ENCODE data around the gene KRT222. TPM values are rescaled to one million over a fixed set of nuclear protein-coding genes. Genes with fewer than 3 reads are reported as not detected.
A peak's percentile ranks its signal among the peaks of the same experiment; 100 is the strongest.

Gene KRT222
- polyA plus RNA-seq, 4 donors: 0.09 to 0.27 (median 0.21) TPM; not detected in 1

- DNase-seq (ENCODE audit: low read depth in 4 of 4, low spot score in 3 of 4): no peak
These were observed 5.1 kb downstream of the KRT222 start for GRCh38 chr17:40659911-40660310.

GRCh38 chr17:40658396-40658795 lies 6.6 kb downstream of the KRT222 start:
- no peak for DNase-seq (ENCODE audit: low read depth in 4 of 4, low spot score in 3 of 4)

GRCh38 chr17:40651939-40652338 lies 13.0 kb downstream of the KRT222 start:
- no peak for DNase-seq (ENCODE audit: low read depth in 4 of 4, low spot score in 3 of 4)

- DNase-seq (ENCODE audit: low read depth in 4 of 4, low spot score in 3 of 4): peak in 1 of 4 donors; percentile 5
These were observed 16.5 kb downstream of the KRT222 start for GRCh38 chr17:40648384-40648968.

GRCh38 chr17:40647624-40648383 lies 17.2 kb downstream of the KRT222 start, which contains the start of gene SMARCE1:
SMARCE1 (minus strand) TSS chr17:40647818; CDS start chr17:40645802, 2,016 bp downstream.
- peak; percentile 66 to 83 (median 72) for DNase-seq (ENCODE audit: low read depth in 4 of 4, low spot score in 3 of 4)

GRCh38 chr17:40646791-40647623 lies 18.0 kb downstream of the KRT222 start:
- peak in 1 of 4 donors; percentile 9 for DNase-seq (ENCODE audit: low read depth in 4 of 4, low spot score in 3 of 4)

- no peak for DNase-seq (ENCODE audit: low read depth in 4 of 4, low spot score in 3 of 4)
These were observed 19.0 kb downstream of the KRT222 start for GRCh38 chr17:40645943-40646342.

- DNase-seq (ENCODE audit: low read depth in 4 of 4, low spot score in 3 of 4): no peak
These were observed 19.7 kb downstream of the KRT222 start for GRCh38 chr17:40645291-40645690.

- DNase-seq (ENCODE audit: low read depth in 4 of 4, low spot score in 3 of 4): no peak
These were observed 27.0 kb downstream of the KRT222 start for GRCh38 chr17:40637931-40638330.

GRCh38 chr17:40633871-40634270 lies 31.1 kb downstream of the KRT222 start:
- DNase-seq (ENCODE audit: low read depth in 4 of 4, low spot score in 3 of 4): no peak

GRCh38 chr17:40632216-40632615 lies 32.8 kb downstream of the KRT222 start:
- DNase-seq (ENCODE audit: low read depth in 4 of 4, low spot score in 3 of 4): no peak

- DNase-seq (ENCODE audit: low read depth in 4 of 4, low spot score in 3 of 4): no peak
These were observed 35.1 kb downstream of the KRT222 start for GRCh38 chr17:40629842-40630241.

- no peak for DNase-seq (ENCODE audit: low read depth in 4 of 4, low spot score in 3 of 4)
These were observed 39.7 kb downstream of the KRT222 start for GRCh38 chr17:40625311-40625710.

GRCh38 chr17:40623419-40624210 lies 41.4 kb downstream of the KRT222 start:
- DNase-seq (ENCODE audit: low read depth in 4 of 4, low spot score in 3 of 4): no peak

- no peak for DNase-seq (ENCODE audit: low read depth in 4 of 4, low spot score in 3 of 4)
These were observed 42.5 kb downstream of the KRT222 start for GRCh38 chr17:40622509-40622928.

- no peak for DNase-seq (ENCODE audit: low read depth in 4 of 4, low spot score in 3 of 4)
These were observed 43.4 kb downstream of the KRT222 start for GRCh38 chr17:40621578-40621977.

GRCh38 chr17:40621019-40621418 lies 44.0 kb downstream of the KRT222 start:
- DNase-seq (ENCODE audit: low read depth in 4 of 4, low spot score in 3 of 4): no peak

- DNase-seq (ENCODE audit: low read depth in 4 of 4, low spot score in 3 of 4): no peak
These were observed 46.0 kb downstream of the KRT222 start for GRCh38 chr17:40618754-40619625.

- no peak for DNase-seq (ENCODE audit: low read depth in 4 of 4, low spot score in 3 of 4)
These were observed 47.2 kb downstream of the KRT222 start for GRCh38 chr17:40617678-40618240.
